SK-N-SH (cell line): ENCODE results near the gene MTARC1. TPM values are rescaled to one million over a fixed set of nuclear protein-coding genes. Genes with fewer than 3 reads are reported as not detected.

Source experiments
- CTCF ChIA-PET: fragments of 300-600, 350-600 bp; formaldehyde crosslinking; extraction: SDS; loops from one replicate; lab custom pipeline; 2021; lab: Yijun Ruan, JAX
- POLR2A ChIA-PET: fragments of 350-600 bp; sonication (Branson Sonifier 250); formaldehyde crosslinking; extraction: SDS; loops from one replicate; lab custom pipeline; 2020; ENCODE audit warnings: antibody characterized with exemption, inconsistent platforms; lab: Yijun Ruan, JAX
- DNase-seq: peaks from one replicate; pipeline ENCODE4 v3.0.0; 2012
- H2AFZ ChIP-seq: fragments of 200-600 bp; sonication (generic); 2 replicates; pipeline ENCODE4 v1.8.1; 2016; ENCODE audit warnings: antibody characterized with exemption, mild to moderate bottlenecking, low read depth
- H3F3A ChIP-seq: fragments of 200-600 bp; sonication (generic); replicated peaks from 2 replicates; pipeline ENCODE3; 2016; ENCODE audit warnings: antibody characterized with exemption, mild to moderate bottlenecking; ENCODE audit not compliant: insufficient read depth
- H3K27ac ChIP-seq, 2 experiments: fragments of 200-500 bp in 1 of 2; fragments of 200-600 bp in 1 of 2; sonication (Bioruptor generic) in 1 of 2; sonication (generic), shearing (Covaris generic) in 1 of 2; 2 replicates each; pipeline versions ENCODE4 v1.5.1 to v1.6.1; 2014 to 2016; ENCODE audit warnings: low read depth in 2 of 2, inconsistent platforms in 1 of 2, low read length in 1 of 2, mild to moderate bottlenecking in 1 of 2, mixed read lengths in 1 of 2
- H3K27me3 ChIP-seq: fragments of 200-600 bp; sonication (generic), shearing (Covaris generic); 2 replicates; pipeline ENCODE4 v1.6.1; 2016; ENCODE audit warnings: mixed run types; ENCODE audit not compliant: insufficient read depth
- H3K36me3 ChIP-seq, 2 experiments: fragments of 200-500 bp in 1 of 2; fragments of 200-600 bp in 1 of 2; sonication (Bioruptor generic) in 1 of 2; sonication (generic) in 1 of 2; replicated peaks in 1 of 2; 2 replicates each; pipeline versions ENCODE3 to v1.5.1; 2014 to 2016; ENCODE audit warnings: low read length in 1 of 2, mild to moderate bottlenecking in 1 of 2; ENCODE audit not compliant: insufficient read depth in 2 of 2, control insufficient read depth in 1 of 2
- H3K4me1 ChIP-seq, 2 experiments: fragments of 200-500 bp in 1 of 2; fragments of 200-600 bp in 1 of 2; sonication (Bioruptor generic) in 1 of 2; sonication (generic), shearing (Covaris generic) in 1 of 2; 2 replicates each; pipeline versions ENCODE4 v1.5.1 to v1.6.1; 2014 to 2016; ENCODE audit warnings: low read depth in 1 of 2, low read length in 1 of 2, mixed run types in 1 of 2; ENCODE audit not compliant: insufficient read depth in 2 of 2, control insufficient read depth in 1 of 2
- H3K4me2 ChIP-seq: fragments of 200-600 bp; sonication (generic), shearing (Covaris generic); 2 replicates; pipeline ENCODE4 v1.6.1; 2017; ENCODE audit warnings: mixed run types
- H3K4me3 ChIP-seq, 2 experiments: fragments of 200-500 bp in 1 of 2; fragments of 200-600 bp in 1 of 2; sonication (Bioruptor generic) in 1 of 2; sonication (generic), shearing (Covaris generic) in 1 of 2; 2 replicates each; pipeline versions ENCODE4 v1.5.1 to v1.8.1; 2014 to 2016; ENCODE audit warnings: low read depth in 2 of 2, inconsistent platforms in 1 of 2, low read length in 1 of 2, mild to moderate bottlenecking in 1 of 2, mixed read lengths in 1 of 2, moderate library complexity in 1 of 2
- H3K79me2 ChIP-seq: fragments of 200-600 bp; sonication (generic); 2 replicates; pipeline ENCODE4 v1.8.1; 2017; ENCODE audit warnings: mild to moderate bottlenecking; ENCODE audit not compliant: insufficient read depth
- H3K9ac ChIP-seq: fragments of 200-600 bp; sonication (generic); 2 replicates; pipeline ENCODE4 v1.6.1; 2017; ENCODE audit warnings: mixed run types
- H3K9me2 ChIP-seq: fragments of 200-600 bp; sonication (generic); 2 replicates; pipeline ENCODE4 v1.6.1; 2017; ENCODE audit warnings: mixed run types
- H3K9me3 ChIP-seq: fragments of 200-600 bp; sonication (generic); 2 replicates; pipeline ENCODE4 v1.6.1; 2017; ENCODE audit warnings: mixed run types, mild to moderate bottlenecking, moderate library complexity
- H4K20me1 ChIP-seq: fragments of 200-600 bp; sonication (generic); 2 replicates; pipeline ENCODE4 v1.6.1; 2017; ENCODE audit warnings: mild to moderate bottlenecking, mixed run types; ENCODE audit not compliant: insufficient read depth
- CHD2 ChIP-seq: fragments of 150-350 bp; IDR thresholded peaks from 2 replicates; pipeline ENCODE4 v1.6.1; 2018; ENCODE audit warnings: low read length; ENCODE audit not compliant: partially characterized antibody
- ELF1 ChIP-seq: IDR thresholded peaks from 2 replicates; pipeline ENCODE4 v1.4.0; 2012
- EP300 ChIP-seq, 2 experiments: IDR thresholded peaks; 2 replicates each; pipeline versions ENCODE4 v1.4.0 to v1.6.1; 2012; ENCODE audit warnings: borderline replicate concordance in 1 of 2, low read depth in 1 of 2, low read length in 1 of 2
- FOXM1 ChIP-seq: IDR thresholded peaks from 2 replicates; pipeline ENCODE4 v1.4.0; 2012; ENCODE audit warnings: low read depth, mild to moderate bottlenecking
- GABPA ChIP-seq: IDR thresholded peaks from 2 replicates; pipeline ENCODE4 v1.4.0; 2012; ENCODE audit warnings: low read depth, mild to moderate bottlenecking
- MEF2A ChIP-seq: IDR thresholded peaks from 2 replicates; pipeline ENCODE4 v1.4.0; 2012; ENCODE audit warnings: low read depth, borderline replicate concordance
- NFIC ChIP-seq: IDR thresholded peaks from 2 replicates; pipeline ENCODE4 v1.4.0; 2012; ENCODE audit warnings: borderline replicate concordance
- RAD21 ChIP-seq: IDR thresholded peaks from 2 replicates; pipeline ENCODE4 v1.6.1; 2012; ENCODE audit warnings: mild to moderate bottlenecking, low read length
- REST ChIP-seq: IDR thresholded peaks from 2 replicates; pipeline ENCODE4 v1.6.1; 2012; ENCODE audit warnings: mild to moderate bottlenecking, low read depth, low read length, moderate library complexity
- ZBTB33 ChIP-seq: IDR thresholded peaks from 2 replicates; pipeline ENCODE4 v1.4.0; 2012; ENCODE audit warnings: low read depth, borderline replicate concordance
- WGBS: methylation state at CpG from one replicate; pipeline ENCODE4 v1.1.6; 2017; ENCODE audit warnings: low lambda C conversion rate; 5-methylcytosine and 5-hydroxymethylcytosine counted together
- polyA plus RNA-seq, 3 experiments: library from polyadenylated mRNA; depleted of rRNA; stranded (reverse); fragments of >200 nt; gene quantifications; 2 replicates each; pipeline ENCODE4 v1.2.3, GENCODE V29; 2012
- TF ChIP-seq, protein P1 (sequence below): IDR thresholded peaks from 2 replicates; pipeline ENCODE4 v1.4.0; 2012; ENCODE audit warnings: low read depth, borderline replicate concordance

The MTARC1 gene
- polyA plus RNA-seq, 1 of the 3 experiments (the other 2 are of a cell fraction) = 6.1 TPM

DNA sequence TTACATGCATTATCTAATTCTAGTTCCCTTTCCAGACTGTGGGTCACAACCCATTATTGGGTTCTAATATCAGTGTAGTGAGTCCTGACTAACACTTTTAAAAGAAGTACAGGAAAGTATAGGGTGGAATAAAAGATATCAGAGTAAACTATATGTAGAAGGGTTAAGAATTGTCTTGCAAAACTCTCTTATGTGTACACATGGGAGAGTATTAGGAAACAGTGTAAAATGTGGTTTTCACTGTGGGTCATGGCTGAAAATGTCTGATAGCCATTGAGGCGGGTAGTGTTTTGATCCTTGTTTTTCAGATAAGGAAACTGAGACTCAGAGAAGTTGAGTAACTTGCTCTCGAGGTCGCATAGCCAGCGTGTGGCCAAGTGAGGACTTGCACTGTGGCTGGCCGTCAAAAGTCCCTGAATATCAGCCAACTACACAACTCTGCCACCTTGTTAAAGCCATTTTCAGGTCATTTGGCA, 18.5 kb upstream of the MTARC1 start:
- ChIA-PET CTCF (interaction anchor here (1.1 to 1.7 kb wide), 5 partner anchors 9 to 36 kb away, joined by 4 to 8 read pairs (median 5); no protein-coding TSS in a partner anchor), POLR2A (interaction anchor here (1.2 kb wide), 1 partner anchor 18 kb away, joined by 3 read pairs; the partner anchor contains the start of gene MTARC1)
- Histone ChIP-seq H3K4me1 (no peaks in the 10 kb centered on the region), H3K27ac (no peak overlapping the region), H3K4me2 (no peak overlapping the region), H3K79me2 (no peaks in the 10 kb centered on the region), H3K9ac (no peak overlapping the region), H3K36me3 (peaks cover 0 to 16% of the 10 kb centered on the region in 2 experiments), H3K9me3 (no peaks in the 10 kb centered on the region), H3K9me2 (no peaks in the 10 kb centered on the region), H3K4me3 (no peak overlapping the region), H3F3A (no peaks in the 10 kb centered on the region), H4K20me1 (no peaks in the 10 kb centered on the region), H3K27me3 (no peaks in the 10 kb centered on the region), H2AFZ (no peak overlapping the region)
- DNase-seq = no peak
- 81% methylated on average over 5 of the region's 5 CpGs for WGBS
- TF ChIP-seq RAD21 = no peak
- no peak for TF ChIP-seq NFIC
- TF ChIP-seq FOXM1 = no peak
- no peak for TF ChIP-seq ZBTB33
- TF ChIP-seq, protein P1, sequence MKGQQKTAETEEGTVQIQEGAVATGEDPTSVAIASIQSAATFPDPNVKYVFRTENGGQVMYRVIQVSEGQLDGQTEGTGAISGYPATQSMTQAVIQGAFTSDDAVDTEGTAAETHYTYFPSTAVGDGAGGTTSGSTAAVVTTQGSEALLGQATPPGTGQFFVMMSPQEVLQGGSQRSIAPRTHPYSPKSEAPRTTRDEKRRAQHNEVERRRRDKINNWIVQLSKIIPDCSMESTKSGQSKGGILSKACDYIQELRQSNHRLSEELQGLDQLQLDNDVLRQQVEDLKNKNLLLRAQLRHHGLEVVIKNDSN = no peak
- TF ChIP-seq CHD2 = no peak
- TF ChIP-seq GABPA = no peak
- no peak for TF ChIP-seq ELF1
- TF ChIP-seq EP300 (IDR thresholded peaks at IDR 0.05; ENCODE audit: borderline replicate concordance in 1 of 2, low read depth in 1 of 2, low read length in 1 of 2) = no peak
- TF ChIP-seq REST = no peak
- no peak for TF ChIP-seq MEF2A
